Measurements from ENCODE around the gene DAPL1. TPM values are rescaled to one million over a fixed set of nuclear protein-coding genes. Genes with fewer than 3 reads are reported as not detected.

DAPL1 gene
- polyA plus RNA-seq (ENCODE audit: low read depth in 6 of 6), result not detected

- Mint-ChIP-seq H3K27me3 (peaks cover 5 to 34% (median 27%) of the 10 kb centered on the region in 3 donors), H3K9me3 (peaks cover 0 to 3% (median 0%) of the 10 kb centered on the region in 7 donors), H3K4me1 (no peaks in the 10 kb centered on the region), H3K36me3 (no peaks in the 10 kb centered on the region), H3K27ac (peak within 1 kb of the TSS in 1 of 6 donors; percentile 8), H3K4me3 (no peak within 1 kb of the TSS)
- DNase-seq (no peak), ATAC-seq (ENCODE audit: low read depth in 2 of 2) (no peak)
Measured at GRCh38 chr2:158795195-158795924, at the start of gene DAPL1. TSS of gene DAPL1 (plus strand) at chr2:158795317. CDS start at chr2:158795373, 56 bp downstream.

GRCh38 chr2:158745866-158746382 lies 49.2 kb upstream of the DAPL1 start:
- Mint-ChIP-seq H3K4me3 (no peak overlapping the region), H3K9me3 (no peaks in the 10 kb centered on the region), H3K36me3 (no peaks in the 10 kb centered on the region), H3K27ac (peak overlapping the region in 1 of 6 donors; percentile 52), H3K27me3 (peaks cover 16 to 29% (median 28%) of the 10 kb centered on the region in 3 donors), H3K4me1 (peaks cover 0 to 4% (median 3%) of the 10 kb centered on the region in 3 donors)
- no peak for DNase-seq
- no peak for ATAC-seq (ENCODE audit: low read depth in 2 of 2)

GRCh38 chr2:158746488-158746887 lies 48.6 kb upstream of the DAPL1 start:
- H3K36me3 Mint-ChIP-seq, result no peaks in the 10 kb centered on the region
- DNase-seq, result no peak
- peaks cover 0 to 4% (median 3%) of the 10 kb centered on the region in 3 donors for H3K4me1 Mint-ChIP-seq
- no peak overlapping the region for H3K4me3 Mint-ChIP-seq
- no peaks in the 10 kb centered on the region for H3K9me3 Mint-ChIP-seq
- H3K27me3 Mint-ChIP-seq, result peaks cover 20 to 29% (median 28%) of the 10 kb centered on the region in 3 donors
- H3K27ac Mint-ChIP-seq, result no peak overlapping the region
- ATAC-seq (ENCODE audit: low read depth in 2 of 2), result no peak

GRCh38 chr2:158747281-158747680 lies 47.8 kb upstream of the DAPL1 start:
- peaks cover 0 to 4% (median 3%) of the 10 kb centered on the region in 3 donors for H3K4me1 Mint-ChIP-seq
- no peaks in the 10 kb centered on the region for H3K36me3 Mint-ChIP-seq
- no peak overlapping the region for H3K27ac Mint-ChIP-seq
- H3K27me3 Mint-ChIP-seq, result peaks cover 25 to 32% (median 28%) of the 10 kb centered on the region in 3 donors
- DNase-seq, result no peak
- no peaks in the 10 kb centered on the region for H3K9me3 Mint-ChIP-seq
- no peak for ATAC-seq (ENCODE audit: low read depth in 2 of 2)
- H3K4me3 Mint-ChIP-seq, result no peak overlapping the region

- Mint-ChIP-seq H3K4me3 (no peak overlapping the region), H3K9me3 (no peaks in the 10 kb centered on the region), H3K4me1 (peaks cover 0 to under 1% (median under 1%) of the 10 kb centered on the region in 3 donors), H3K27me3 (peaks cover 23 to 34% (median 34%) of the 10 kb centered on the region in 3 donors), H3K36me3 (no peaks in the 10 kb centered on the region), H3K27ac (no peak overlapping the region)
- ATAC-seq (ENCODE audit: low read depth in 2 of 2) (no peak), DNase-seq (no peak)
Measured at GRCh38 chr2:158748926-158749590, 46.1 kb upstream of the DAPL1 start.

- no peaks in the 10 kb centered on the region for H3K9me3 Mint-ChIP-seq
- no peak overlapping the region for H3K27ac Mint-ChIP-seq
- no peak for DNase-seq
- H3K36me3 Mint-ChIP-seq, result no peaks in the 10 kb centered on the region
- peaks cover 23 to 32% (median 30%) of the 10 kb centered on the region in 3 donors for H3K27me3 Mint-ChIP-seq
- ATAC-seq (ENCODE audit: low read depth in 2 of 2), result no peak
- no peak overlapping the region for H3K4me3 Mint-ChIP-seq
- no peaks in the 10 kb centered on the region for H3K4me1 Mint-ChIP-seq
Measured at GRCh38 chr2:158750458-158751125, 44.5 kb upstream of the DAPL1 start.

GRCh38 chr2:158753641-158754611 lies 41.2 kb upstream of the DAPL1 start:
- H3K9me3 Mint-ChIP-seq, result no peaks in the 10 kb centered on the region
- no peak overlapping the region for H3K4me3 Mint-ChIP-seq
- no peaks in the 10 kb centered on the region for H3K4me1 Mint-ChIP-seq
- no peaks in the 10 kb centered on the region for H3K36me3 Mint-ChIP-seq
- ATAC-seq (ENCODE audit: low read depth in 2 of 2), result peak; percentile 54 to 65
- DNase-seq, result peak; percentile 31
- H3K27ac Mint-ChIP-seq, result peak overlapping the region in 1 of 6 donors; percentile 43
- H3K27me3 Mint-ChIP-seq, result peaks cover 8 to 23% (median 16%) of the 10 kb centered on the region in 3 donors

- ATAC-seq (ENCODE audit: low read depth in 2 of 2) (no peak), DNase-seq (no peak)
- Mint-ChIP-seq H3K9me3 (no peaks in the 10 kb centered on the region), H3K27ac (no peak overlapping the region), H3K4me3 (no peak overlapping the region), H3K36me3 (no peaks in the 10 kb centered on the region), H3K27me3 (peaks cover 10 to 21% (median 15%) of the 10 kb centered on the region in 3 donors), H3K4me1 (no peaks in the 10 kb centered on the region)
Measured at GRCh38 chr2:158755310-158756087, 39.6 kb upstream of the DAPL1 start.

- peaks cover 10 to 17% (median 12%) of the 10 kb centered on the region in 3 donors for H3K27me3 Mint-ChIP-seq
- ATAC-seq (ENCODE audit: low read depth in 2 of 2), result no peak
Measured at GRCh38 chr2:158756331-158756730, 38.8 kb upstream of the DAPL1 start.

GRCh38 chr2:158756976-158757375 lies 38.1 kb upstream of the DAPL1 start:
- no peaks in the 10 kb centered on the region for H3K36me3 Mint-ChIP-seq
- H3K9me3 Mint-ChIP-seq, result no peaks in the 10 kb centered on the region
- H3K27ac Mint-ChIP-seq, result peak overlapping the region in 1 of 6 donors; percentile 76
- H3K4me1 Mint-ChIP-seq, result no peaks in the 10 kb centered on the region
- DNase-seq (no peak), ATAC-seq (ENCODE audit: low read depth in 2 of 2) (no peak)
- H3K27me3 Mint-ChIP-seq, result peaks cover 10 to 17% (median 10%) of the 10 kb centered on the region in 3 donors
- H3K4me3 Mint-ChIP-seq, result no peak overlapping the region

More at GRCh38 chr2:158756331-158756730, 38.8 kb upstream of the DAPL1 start:
- H3K9me3 Mint-ChIP-seq, result no peaks in the 10 kb centered on the region
- no peak for DNase-seq
- H3K36me3 Mint-ChIP-seq, result no peaks in the 10 kb centered on the region
- H3K27ac Mint-ChIP-seq, result no peak overlapping the region
- no peak overlapping the region for H3K4me3 Mint-ChIP-seq
- H3K4me1 Mint-ChIP-seq, result no peaks in the 10 kb centered on the region

- no peak for DNase-seq
- no peak overlapping the region for H3K4me3 Mint-ChIP-seq
- no peak overlapping the region for H3K27ac Mint-ChIP-seq
- H3K9me3 Mint-ChIP-seq, result no peaks in the 10 kb centered on the region
- H3K27me3 Mint-ChIP-seq, result peaks cover 0 to 13% (median 5%) of the 10 kb centered on the region in 3 donors
- H3K36me3 Mint-ChIP-seq, result no peaks in the 10 kb centered on the region
- ATAC-seq (ENCODE audit: low read depth in 2 of 2), result no peak
- H3K4me1 Mint-ChIP-seq, result no peaks in the 10 kb centered on the region
Measured at GRCh38 chr2:158760887-158761286, 34.2 kb upstream of the DAPL1 start.

- Mint-ChIP-seq H3K36me3 (no peaks in the 10 kb centered on the region), H3K4me3 (no peak overlapping the region), H3K27ac (no peak overlapping the region), H3K27me3 (peaks cover 0 to 13% (median 5%) of the 10 kb centered on the region in 3 donors), H3K9me3 (peaks cover 0 to 2% (median 0%) of the 10 kb centered on the region in 7 donors), H3K4me1 (no peaks in the 10 kb centered on the region)
- DNase-seq, result no peak
- ATAC-seq (ENCODE audit: low read depth in 2 of 2), result no peak
Measured at GRCh38 chr2:158761621-158762020, 33.5 kb upstream of the DAPL1 start.
